Colonic mucosa (tissue), 4 donors: ENCODE measurements around the gene DNAJA3. TPM values are rescaled to one million over a fixed set of nuclear protein-coding genes. Genes with fewer than 3 reads are reported as not detected.

ENCODE experiments used
- DNase-seq: peaks from one replicate; pipeline ENCODE4 v3.0.0-alpha.2; 2020
- H3K27ac ChIP-seq: fragments of 200-600 bp; one replicate; pipeline ENCODE4 v1.8.0; 2021
- H3K27me3 ChIP-seq: fragments of 200-600 bp; one replicate; pipeline ENCODE4 v1.8.0; 2021
- H3K36me3 ChIP-seq: fragments of 200-600 bp; one replicate; pipeline ENCODE4 v1.8.0; 2021
- H3K4me1 ChIP-seq: fragments of 200-600 bp; one replicate; pipeline ENCODE4 v1.8.0; 2021; ENCODE audit warnings: mild to moderate bottlenecking
- H3K4me3 ChIP-seq: fragments of 200-600 bp; one replicate; pipeline ENCODE4 v1.8.0; 2021
- H3K9ac ChIP-seq, 2 donors: one replicate each; pipeline ENCODE4 v1.7.0; 2013; ENCODE audit warnings: control low read depth in 2 of 2, low read depth in 2 of 2, low read length in 2 of 2
- H3K9me3 ChIP-seq: fragments of 200-600 bp; one replicate; pipeline ENCODE4 v1.8.0; 2021
- intact Hi-C: fragments of 100-400 bp; cut with DNase I; formaldehyde crosslinking; loops from one replicate; pipeline ENCODE4 v1.14.1; 2022
- total RNA-seq, 2 donors: library from RNA; stranded (reverse); fragmentation: NEBNext Ultra II Directional in 1 of 2; extraction: Animal tissue kit (Norgen Biotek cat#: 25700) in 1 of 2; gene quantifications; one replicate each; pipeline ENCODE4 v1.2.1, GENCODE V29; 2021
- TF ChIP-seq, protein P1 (sequence below): fragments of 200-600 bp; IDR thresholded peaks from one replicate; pipeline ENCODE4 v1.8.0; 2022; ENCODE audit warnings: antibody characterized with exemption, mild to moderate bottlenecking
- donor health status: healthy.
- donor health status: DM: no; HTN: no; CAD: no.
- donor health status: DM: no; HTN: no; CAD: no.

Gene DNAJA3
- total RNA-seq, 2 donors from 2014 or later = 48.3 to 76.1 TPM

DNA sequence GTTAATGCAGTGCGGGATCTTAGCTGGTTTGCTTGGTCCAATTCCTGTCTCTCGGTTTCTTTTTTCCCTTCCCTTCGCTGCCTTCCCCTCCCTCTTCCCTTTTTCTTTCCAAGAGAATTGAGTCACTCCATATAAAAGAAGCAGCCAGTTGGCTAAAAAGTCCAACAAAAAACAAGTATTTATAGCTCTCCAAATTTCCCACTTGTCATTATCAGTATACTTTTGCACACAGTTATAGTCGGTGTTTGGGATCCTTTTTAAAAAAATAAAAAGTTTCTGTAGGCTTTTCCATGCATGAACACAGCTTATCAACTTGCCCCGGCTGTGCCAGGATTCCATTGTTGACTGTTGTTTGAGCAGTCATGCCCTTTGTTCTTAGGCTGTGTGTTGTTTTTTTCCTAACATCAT is 75.4 kb downstream of the DNAJA3 start:
- TF ChIP-seq, protein P1, sequence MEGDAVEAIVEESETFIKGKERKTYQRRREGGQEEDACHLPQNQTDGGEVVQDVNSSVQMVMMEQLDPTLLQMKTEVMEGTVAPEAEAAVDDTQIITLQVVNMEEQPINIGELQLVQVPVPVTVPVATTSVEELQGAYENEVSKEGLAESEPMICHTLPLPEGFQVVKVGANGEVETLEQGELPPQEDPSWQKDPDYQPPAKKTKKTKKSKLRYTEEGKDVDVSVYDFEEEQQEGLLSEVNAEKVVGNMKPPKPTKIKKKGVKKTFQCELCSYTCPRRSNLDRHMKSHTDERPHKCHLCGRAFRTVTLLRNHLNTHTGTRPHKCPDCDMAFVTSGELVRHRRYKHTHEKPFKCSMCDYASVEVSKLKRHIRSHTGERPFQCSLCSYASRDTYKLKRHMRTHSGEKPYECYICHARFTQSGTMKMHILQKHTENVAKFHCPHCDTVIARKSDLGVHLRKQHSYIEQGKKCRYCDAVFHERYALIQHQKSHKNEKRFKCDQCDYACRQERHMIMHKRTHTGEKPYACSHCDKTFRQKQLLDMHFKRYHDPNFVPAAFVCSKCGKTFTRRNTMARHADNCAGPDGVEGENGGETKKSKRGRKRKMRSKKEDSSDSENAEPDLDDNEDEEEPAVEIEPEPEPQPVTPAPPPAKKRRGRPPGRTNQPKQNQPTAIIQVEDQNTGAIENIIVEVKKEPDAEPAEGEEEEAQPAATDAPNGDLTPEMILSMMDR = no peak
- no peaks in the 10 kb centered on the region for H3K27me3 ChIP-seq
- H3K4me3 ChIP-seq = no peak overlapping the region
- H3K27ac ChIP-seq = peak overlapping the region; percentile 14
- intact Hi-C loops = no loop called here
- no peak overlapping the region for H3K9ac ChIP-seq
- no peaks in the 10 kb centered on the region for H3K9me3 ChIP-seq
- H3K36me3 ChIP-seq = no peaks in the 10 kb centered on the region
- peaks cover 6% of the 10 kb centered on the region for H3K4me1 ChIP-seq
- no peak for DNase-seq

DNA sequence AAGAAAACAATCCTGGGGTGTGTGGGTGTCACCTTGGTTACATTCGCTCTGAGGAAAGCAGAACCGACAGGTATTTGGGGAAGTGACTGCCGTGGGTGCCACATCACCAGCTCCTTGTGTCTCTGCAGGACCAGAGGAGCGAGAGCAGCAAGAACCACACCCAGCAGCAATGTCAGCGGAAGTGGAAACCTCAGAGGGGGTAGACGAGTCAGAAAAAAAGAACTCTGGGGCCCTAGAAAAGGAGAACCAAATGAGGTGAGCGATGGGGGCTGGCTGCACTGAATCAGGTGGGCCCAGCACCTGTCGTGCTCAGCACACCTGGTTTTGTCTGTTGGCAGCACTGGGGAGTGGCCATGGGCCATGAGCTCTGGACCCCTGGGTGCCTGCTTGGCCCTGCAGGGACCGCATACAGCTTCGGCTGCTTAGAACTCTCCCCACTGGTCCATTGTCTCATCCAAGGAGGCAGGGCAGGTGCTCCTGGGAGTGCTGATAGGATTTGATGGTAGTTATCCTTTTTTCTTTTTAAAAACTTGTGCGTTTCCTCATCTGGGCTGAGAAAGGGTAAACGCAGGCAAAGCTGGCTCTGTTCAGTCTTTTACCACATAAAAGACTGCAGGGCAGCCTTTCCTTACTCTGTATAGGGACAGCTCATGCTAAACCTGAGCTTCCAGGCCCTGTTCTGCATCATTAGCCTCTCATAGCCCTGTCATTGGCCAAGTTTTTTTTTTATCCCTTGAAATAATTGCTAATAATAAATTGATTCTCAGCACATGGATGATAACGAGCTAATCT is 79.9 kb downstream of the DNAJA3 start:
- peaks cover 3% of the 10 kb centered on the region for H3K4me1 ChIP-seq
- H3K27ac ChIP-seq = peak overlapping the region; percentile 7
- peaks cover 6% of the 10 kb centered on the region for H3K36me3 ChIP-seq
- no peak for DNase-seq
- H3K9me3 ChIP-seq = no peaks in the 10 kb centered on the region
- H3K9ac ChIP-seq = no peak overlapping the region
- no peak overlapping the region for H3K4me3 ChIP-seq
- intact Hi-C loops = loop anchor here (2.0 kb wide), 1 partner anchor 43 kb away; no protein-coding TSS in a partner anchor
- no peaks in the 10 kb centered on the region for H3K27me3 ChIP-seq
- TF ChIP-seq, protein P1 = no peak

Other genes with a start within 250 kb of the DNAJA3 start
- gene SRL, start 183.8 kb upstream of the DNAJA3 start, total RNA-seq = under 1 TPM; 0.49 to 0.82 TPM
- 10 to 100 TPM in 1 of 2 donors, 1 to 10 TPM in 1; 5.4 to 15.4 TPM for gene TFAP4, start 152.8 kb upstream of the DNAJA3 start, total RNA-seq
- gene GLIS2, start 109.8 kb upstream of the DNAJA3 start, total RNA-seq = 1 to 10 TPM in 1 of 2 donors, under 1 TPM in 1; 0.89 to 4.1 TPM
- 10 to 100 TPM; 28.2 to 43.6 TPM for gene PAM16, start 74.5 kb upstream of the DNAJA3 start, total RNA-seq
- gene VASN, start 54.0 kb upstream of the DNAJA3 start, total RNA-seq = 1 to 10 TPM; 2.7 to 4.1 TPM
- gene CORO7, start 9.3 kb upstream of the DNAJA3 start, total RNA-seq = 10 to 100 TPM; 37.2 to 55.9 TPM
- gene NMRAL1, start 48.8 kb downstream of the DNAJA3 start, total RNA-seq = 10 to 100 TPM; 25.8 to 40.2 TPM
- 10 to 100 TPM; 46.8 to 55.7 TPM for gene HMOX2, start 50.5 kb downstream of the DNAJA3 start, total RNA-seq
- 10 to 100 TPM; 13.1 to 18.4 TPM for gene CDIP1, start 112.9 kb downstream of the DNAJA3 start, total RNA-seq
- gene C16orf96, start 130.5 kb downstream of the DNAJA3 start, total RNA-seq = under 1 TPM in 1 of 2 donors, not detected in 1; 0.08 TPM
- 10 to 100 TPM; 19.4 to 20.2 TPM for gene UBALD1, start 189.0 kb downstream of the DNAJA3 start, total RNA-seq
- 10 to 100 TPM; 75.2 to 79.3 TPM for gene MGRN1, start 199.0 kb downstream of the DNAJA3 start, total RNA-seq